Neural crest cell (in vitro differentiated cells): ENCODE data around the gene KCMF1. TPM values are rescaled to one million over a fixed set of nuclear protein-coding genes. Genes with fewer than 3 reads are reported as not detected.
A peak's percentile ranks its signal among the peaks of the same experiment; 100 is the strongest.

Experiments
- DNase-seq: peaks from one replicate; pipeline ENCODE4 v3.0.0; 2021; ENCODE audit warnings: low read depth, mixed read lengths, low spot score
- H3K27ac Mint-ChIP-seq: one replicate; pipeline ENCODE4 v1.8.0; 2021; ENCODE audit warnings: mild to moderate bottlenecking, mixed read lengths; ENCODE audit not compliant: unreplicated experiment
- H3K27me3 Mint-ChIP-seq: 2 replicates; pipeline ENCODE4 v1.8.0; 2021; ENCODE audit warnings: low read depth, mild to moderate bottlenecking, mixed read lengths
- H3K36me3 Mint-ChIP-seq: 2 replicates; pipeline ENCODE4 v1.8.0; 2021; ENCODE audit warnings: low read depth, mild to moderate bottlenecking, mixed read lengths
- H3K4me1 Mint-ChIP-seq: 2 replicates; pipeline ENCODE4 v1.8.0; 2021; ENCODE audit warnings: mixed read lengths
- H3K4me3 Mint-ChIP-seq: one replicate; pipeline ENCODE4 v1.8.0; 2021; ENCODE audit warnings: mild to moderate bottlenecking, mixed read lengths
- H3K9me3 Mint-ChIP-seq: 2 replicates; pipeline ENCODE4 v1.8.0; 2021; ENCODE audit warnings: mixed read lengths
- total RNA-seq: library from RNA; stranded (reverse); gene quantifications from 2 replicates; pipeline ENCODE4 v1.2.1, GENCODE V29; 2021
- TF ChIP-seq, protein P1 (sequence below): fragments of 200-600 bp; sonication (generic); conservative IDR thresholded peaks from 2 replicates; pipeline ENCODE4 v1.5.0; 2021; ENCODE audit warnings: antibody characterized with exemption, mild to moderate bottlenecking

Gene KCMF1
- total RNA-seq, 1 donor from 2014 or later = 57.0 TPM

DNA sequence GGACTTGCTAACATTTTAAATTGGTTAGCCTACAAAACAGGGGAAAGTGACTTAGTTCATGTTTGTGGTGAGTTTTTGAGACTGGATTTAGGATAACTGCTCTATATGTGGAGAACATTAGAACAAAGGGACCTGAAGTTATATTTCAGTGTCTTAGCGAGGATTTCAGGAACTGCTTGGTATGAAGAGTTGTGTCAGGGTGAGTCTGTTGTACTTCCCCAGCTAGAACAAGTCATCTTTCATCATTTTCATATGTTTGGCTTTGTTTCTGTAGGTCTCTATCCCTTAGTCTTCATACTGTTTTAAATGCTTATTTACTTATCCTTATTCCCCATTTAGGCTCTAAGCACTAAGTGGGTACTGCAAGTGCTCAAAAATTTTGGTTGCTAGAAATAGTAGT, 41.9 kb downstream of the KCMF1 start:
- TF ChIP-seq, protein P1, sequence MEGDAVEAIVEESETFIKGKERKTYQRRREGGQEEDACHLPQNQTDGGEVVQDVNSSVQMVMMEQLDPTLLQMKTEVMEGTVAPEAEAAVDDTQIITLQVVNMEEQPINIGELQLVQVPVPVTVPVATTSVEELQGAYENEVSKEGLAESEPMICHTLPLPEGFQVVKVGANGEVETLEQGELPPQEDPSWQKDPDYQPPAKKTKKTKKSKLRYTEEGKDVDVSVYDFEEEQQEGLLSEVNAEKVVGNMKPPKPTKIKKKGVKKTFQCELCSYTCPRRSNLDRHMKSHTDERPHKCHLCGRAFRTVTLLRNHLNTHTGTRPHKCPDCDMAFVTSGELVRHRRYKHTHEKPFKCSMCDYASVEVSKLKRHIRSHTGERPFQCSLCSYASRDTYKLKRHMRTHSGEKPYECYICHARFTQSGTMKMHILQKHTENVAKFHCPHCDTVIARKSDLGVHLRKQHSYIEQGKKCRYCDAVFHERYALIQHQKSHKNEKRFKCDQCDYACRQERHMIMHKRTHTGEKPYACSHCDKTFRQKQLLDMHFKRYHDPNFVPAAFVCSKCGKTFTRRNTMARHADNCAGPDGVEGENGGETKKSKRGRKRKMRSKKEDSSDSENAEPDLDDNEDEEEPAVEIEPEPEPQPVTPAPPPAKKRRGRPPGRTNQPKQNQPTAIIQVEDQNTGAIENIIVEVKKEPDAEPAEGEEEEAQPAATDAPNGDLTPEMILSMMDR = no peak
- peaks cover 3% of the 10 kb centered on the region for H3K9me3 Mint-ChIP-seq
- DNase-seq = no peak
- H3K4me1 Mint-ChIP-seq = peaks cover 71% of the 10 kb centered on the region
- no peaks in the 10 kb centered on the region for H3K27me3 Mint-ChIP-seq
- H3K36me3 Mint-ChIP-seq = peaks cover 9% of the 10 kb centered on the region
- peak overlapping the region; percentile 15 for H3K27ac Mint-ChIP-seq
- H3K4me3 Mint-ChIP-seq = no peak overlapping the region

DNA sequence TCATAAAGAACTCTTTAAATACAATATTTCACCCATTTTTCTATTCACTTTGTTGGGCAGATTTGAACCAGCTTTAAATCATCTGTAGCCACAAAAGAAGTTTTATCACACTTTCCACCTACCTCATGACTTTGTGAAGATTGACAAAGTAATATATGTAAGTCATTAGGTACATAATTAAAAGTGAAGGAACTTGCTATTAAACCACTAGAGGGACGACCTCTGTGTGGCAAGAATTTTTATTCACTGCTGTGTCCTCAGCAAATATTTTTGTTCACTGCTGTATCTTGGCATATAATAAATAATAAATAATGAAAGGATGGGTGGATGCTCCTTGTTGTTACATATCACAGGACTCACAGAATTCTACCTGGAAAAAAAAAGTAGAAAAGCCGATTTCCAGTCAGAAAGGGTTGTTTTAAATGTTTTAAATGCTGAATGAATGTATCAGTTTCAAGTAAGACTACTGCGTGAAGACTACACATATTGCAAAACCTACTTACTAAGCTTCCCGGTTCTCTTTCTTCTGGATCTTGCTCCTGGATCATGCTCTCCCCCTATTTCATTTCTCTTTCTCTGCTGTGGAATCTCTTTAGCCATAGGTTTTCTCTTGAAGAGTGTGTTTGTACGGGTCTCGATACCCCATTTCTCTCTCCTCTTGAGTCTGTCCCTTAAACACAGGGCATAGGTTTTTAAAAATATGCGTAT, 44.8 kb downstream of the KCMF1 start:
- H3K4me1 Mint-ChIP-seq = peaks cover 71% of the 10 kb centered on the region
- peak overlapping the region; percentile 43 for H3K27ac Mint-ChIP-seq
- H3K27me3 Mint-ChIP-seq = no peaks in the 10 kb centered on the region
- TF ChIP-seq, protein P1 = peak; percentile 45
- no peak for DNase-seq
- H3K9me3 Mint-ChIP-seq = peaks cover 3% of the 10 kb centered on the region
- H3K4me3 Mint-ChIP-seq = no peak overlapping the region
- no peaks in the 10 kb centered on the region for H3K36me3 Mint-ChIP-seq

DNA sequence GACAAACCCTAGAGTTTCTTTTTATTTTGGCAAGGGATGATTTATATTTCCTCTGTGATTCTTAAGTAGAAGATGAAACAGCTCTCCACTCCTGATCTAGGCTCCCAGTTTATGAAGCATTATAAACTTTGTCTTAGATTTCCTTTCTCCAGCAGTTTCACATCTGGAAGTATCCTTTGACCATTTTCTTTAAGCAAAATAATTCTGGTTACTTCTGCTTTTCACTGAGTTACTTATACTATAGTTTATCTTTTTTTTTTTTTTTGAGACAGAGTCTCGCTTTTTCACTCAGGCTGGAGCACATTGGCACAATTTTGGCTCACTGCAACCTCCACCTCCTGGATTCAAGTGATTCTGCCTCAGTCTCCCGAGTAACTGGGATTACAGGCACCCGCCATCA, 45.5 kb downstream of the KCMF1 start:
- no peak for DNase-seq
- peaks cover 3% of the 10 kb centered on the region for H3K36me3 Mint-ChIP-seq
- H3K9me3 Mint-ChIP-seq = no peaks in the 10 kb centered on the region
- no peak overlapping the region for H3K4me3 Mint-ChIP-seq
- TF ChIP-seq, protein P1 = no peak
- H3K27ac Mint-ChIP-seq = no peak overlapping the region
- H3K27me3 Mint-ChIP-seq = no peaks in the 10 kb centered on the region
- H3K4me1 Mint-ChIP-seq = peaks cover 68% of the 10 kb centered on the region

DNA sequence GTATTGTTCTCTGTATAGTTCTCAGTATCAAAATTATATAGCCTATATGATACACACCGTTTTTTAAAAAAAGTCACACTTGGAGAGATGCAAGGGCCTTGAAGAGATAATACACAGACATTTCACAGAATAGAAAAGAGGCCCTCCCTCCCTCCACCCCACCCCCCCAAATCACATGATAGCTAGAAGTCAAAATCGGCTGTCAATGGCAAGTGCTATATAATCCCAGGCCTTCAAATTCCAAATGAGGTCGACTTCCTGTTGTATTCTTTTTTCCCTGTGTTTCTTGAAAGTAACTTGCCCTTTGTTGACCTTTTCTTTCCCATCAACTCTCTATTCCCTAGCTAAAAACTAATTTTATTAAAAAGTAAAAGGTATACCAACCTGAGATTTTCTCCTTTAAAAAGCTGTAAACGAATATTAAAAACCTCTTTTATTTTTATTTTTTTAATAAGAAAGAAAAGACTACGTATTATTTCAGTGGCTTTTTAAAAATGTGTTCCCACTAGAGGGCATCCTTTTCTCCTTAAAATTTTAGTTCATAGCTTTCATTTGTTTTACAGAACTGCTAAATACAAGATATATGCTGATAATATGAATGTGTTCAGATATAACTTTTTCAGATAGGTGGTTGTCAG, 46.6 kb downstream of the KCMF1 start:
- no peaks in the 10 kb centered on the region for H3K9me3 Mint-ChIP-seq
- peaks cover 5% of the 10 kb centered on the region for H3K36me3 Mint-ChIP-seq
- peak overlapping the region; percentile 63 for H3K4me3 Mint-ChIP-seq
- no peak for DNase-seq
- peak overlapping the region; percentile 5 for H3K27ac Mint-ChIP-seq
- TF ChIP-seq, protein P1 = peak; percentile 67
- H3K4me1 Mint-ChIP-seq = peaks cover 62% of the 10 kb centered on the region
- H3K27me3 Mint-ChIP-seq = no peaks in the 10 kb centered on the region

DNA sequence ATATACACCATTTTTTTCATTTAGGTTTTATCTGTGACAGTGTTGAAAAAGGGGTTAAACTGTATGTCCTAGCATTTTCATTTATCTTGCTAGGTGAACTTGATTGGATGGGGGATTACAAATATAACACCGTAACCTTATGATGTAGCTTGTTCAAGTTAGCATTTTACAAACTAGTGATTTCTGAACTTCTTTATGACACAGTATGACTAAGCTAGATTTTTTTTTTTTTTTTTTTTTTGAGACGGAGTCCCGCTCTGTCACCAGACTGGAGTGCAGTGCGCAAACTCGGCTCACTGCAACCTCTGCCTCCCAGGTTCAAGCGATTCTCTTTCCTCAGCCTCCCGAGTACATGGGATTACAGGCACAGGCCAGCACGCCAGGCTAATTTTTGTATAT, 47.1 kb downstream of the KCMF1 start:
- TF ChIP-seq, protein P1 = no peak
- Mint-ChIP-seq H3K4me3 (peak overlapping the region; percentile 63), H3K27ac (peak overlapping the region; percentile 5)

More for the DNA sequence above, 47.1 kb downstream of the KCMF1 start:
- Mint-ChIP-seq H3K27me3 (no peaks in the 10 kb centered on the region), H3K36me3 (peaks cover 5% of the 10 kb centered on the region), H3K4me1 (peaks cover 59% of the 10 kb centered on the region), H3K9me3 (no peaks in the 10 kb centered on the region)
- no peak for DNase-seq
